GM19455 (cell line): Measurements from ENCODE around the gene APBA1.
A peak's percentile ranks its signal among the peaks of the same experiment; 100 is the strongest.

Experiments used
- ATAC-seq: cut with Tn5 transposase; IDR thresholded peaks from one replicate; pipeline ENCODE4 v1.9.1; 2021; ENCODE audit not compliant: unreplicated experiment

Gene APBA1

GRCh38 chr9:69579760-69580581 is 92.2 kb downstream of the APBA1 start:
- no peak for ATAC-seq

GRCh38 chr9:69579032-69579758 is 93.0 kb downstream of the APBA1 start:
- ATAC-seq, result no peak

GRCh38 chr9:69578026-69578425 is 94.1 kb downstream of the APBA1 start:
- no peak for ATAC-seq

GRCh38 chr9:69577123-69577522 is 95.0 kb downstream of the APBA1 start:
- ATAC-seq, result no peak

- no peak for ATAC-seq
Observed at GRCh38 chr9:69574057-69574456, 98.1 kb downstream of the APBA1 start.

GRCh38 chr9:69573651-69574050 is 98.5 kb downstream of the APBA1 start:
- no peak for ATAC-seq

- no peak for ATAC-seq
Observed at GRCh38 chr9:69572611-69573010, 99.6 kb downstream of the APBA1 start.

GRCh38 chr9:69571032-69571431 is 101.1 kb downstream of the APBA1 start:
- no peak for ATAC-seq

- ATAC-seq, result no peak
Observed at GRCh38 chr9:69569738-69570451, 102.3 kb downstream of the APBA1 start.

- ATAC-seq, result no peak
Observed at GRCh38 chr9:69564557-69564956, 107.6 kb downstream of the APBA1 start.

- no peak for ATAC-seq
Observed at GRCh38 chr9:69559126-69559525, 113.0 kb downstream of the APBA1 start.

- no peak for ATAC-seq
Observed at GRCh38 chr9:69556707-69557106, 115.5 kb downstream of the APBA1 start.

GRCh38 chr9:69555802-69556201 is 116.4 kb downstream of the APBA1 start:
- no peak for ATAC-seq

- no peak for ATAC-seq
Observed at GRCh38 chr9:69554945-69555344, 117.2 kb downstream of the APBA1 start.

GRCh38 chr9:69549310-69550202 is 122.6 kb downstream of the APBA1 start:
- ATAC-seq, result peak; percentile 51

GRCh38 chr9:69548681-69549080 is 123.5 kb downstream of the APBA1 start:
- no peak for ATAC-seq

- ATAC-seq, result no peak
Observed at GRCh38 chr9:69546265-69546664, 125.9 kb downstream of the APBA1 start.

GRCh38 chr9:69542942-69543704 is 129.0 kb downstream of the APBA1 start:
- ATAC-seq, result no peak

- ATAC-seq, result no peak
Observed at GRCh38 chr9:69542058-69542457, 130.1 kb downstream of the APBA1 start.

- ATAC-seq, result no peak
Observed at GRCh38 chr9:69535911-69536310, 136.3 kb downstream of the APBA1 start.
